Measurements from ENCODE around the gene CFAP74.

The CFAP74 gene

GRCh38 chr1:2024451-2024850, 20.9 kb upstream of the CFAP74 start:
- H3K9me3 ChIP-seq (ENCODE audit: low read length) = no peaks in the 10 kb centered on the region
- H3K9ac ChIP-seq (ENCODE audit: low read length) = no peak overlapping the region
- H3K27me3 ChIP-seq (ENCODE audit: control insufficient read depth in 1 of 2, insufficient read depth in 2 of 2, low read length in 2 of 2) = peaks cover 20 to 64% of the 10 kb centered on the region in 2 donors
- H3K36me3 ChIP-seq (ENCODE audit: insufficient read depth, low read length) = no peaks in the 10 kb centered on the region
- H3K4me1 ChIP-seq (ENCODE audit: insufficient read depth, low read length) = no peaks in the 10 kb centered on the region
- H3K27ac ChIP-seq (ENCODE audit: low read depth, low read length) = no peak overlapping the region
- H3K4me3 ChIP-seq (ENCODE audit: low read depth in 1 of 2, low read length in 2 of 2) = no peak overlapping the region

GRCh38 chr1:2023187-2023586, 19.6 kb upstream of the CFAP74 start:
- H3K4me3 ChIP-seq (ENCODE audit: low read depth in 1 of 2, low read length in 2 of 2) = no peak overlapping the region
- no peaks in the 10 kb centered on the region for H3K36me3 ChIP-seq (ENCODE audit: insufficient read depth, low read length)
- H3K27me3 ChIP-seq (ENCODE audit: control insufficient read depth in 1 of 2, insufficient read depth in 2 of 2, low read length in 2 of 2) = peaks cover 20 to 70% of the 10 kb centered on the region in 2 donors
- no peaks in the 10 kb centered on the region for H3K9me3 ChIP-seq (ENCODE audit: low read length)
- H3K4me1 ChIP-seq (ENCODE audit: insufficient read depth, low read length) = no peaks in the 10 kb centered on the region
- no peak overlapping the region for H3K9ac ChIP-seq (ENCODE audit: low read length)
- no peak overlapping the region for H3K27ac ChIP-seq (ENCODE audit: low read depth, low read length)

GRCh38 chr1:2022063-2022770, 18.6 kb upstream of the CFAP74 start:
- no peaks in the 10 kb centered on the region for H3K9me3 ChIP-seq (ENCODE audit: low read length)
- H3K4me1 ChIP-seq (ENCODE audit: insufficient read depth, low read length) = no peaks in the 10 kb centered on the region
- no peak overlapping the region for H3K9ac ChIP-seq (ENCODE audit: low read length)
- no peaks in the 10 kb centered on the region for H3K36me3 ChIP-seq (ENCODE audit: insufficient read depth, low read length)
- H3K4me3 ChIP-seq (ENCODE audit: low read depth in 1 of 2, low read length in 2 of 2) = no peak overlapping the region
- H3K27me3 ChIP-seq (ENCODE audit: control insufficient read depth in 1 of 2, insufficient read depth in 2 of 2, low read length in 2 of 2) = peaks cover 20 to 76% of the 10 kb centered on the region in 2 donors
- no peak overlapping the region for H3K27ac ChIP-seq (ENCODE audit: low read depth, low read length)

- Histone ChIP-seq H3K27me3 (ENCODE audit: control insufficient read depth in 1 of 2, insufficient read depth in 2 of 2, low read length in 2 of 2) (peaks cover 20 to 81% of the 10 kb centered on the region in 2 donors), H3K4me3 (ENCODE audit: low read depth in 1 of 2, low read length in 2 of 2) (no peak overlapping the region), H3K4me1 (ENCODE audit: insufficient read depth, low read length) (no peaks in the 10 kb centered on the region), H3K9ac (ENCODE audit: low read length) (no peak overlapping the region), H3K9me3 (ENCODE audit: low read length) (no peaks in the 10 kb centered on the region), H3K36me3 (ENCODE audit: insufficient read depth, low read length) (no peaks in the 10 kb centered on the region), H3K27ac (ENCODE audit: low read depth, low read length) (no peak overlapping the region)
Measured at GRCh38 chr1:2021550-2021949, 18.0 kb upstream of the CFAP74 start.

GRCh38 chr1:2020310-2020655, 16.7 kb upstream of the CFAP74 start:
- Histone ChIP-seq H3K4me1 (ENCODE audit: insufficient read depth, low read length) (no peaks in the 10 kb centered on the region), H3K36me3 (ENCODE audit: insufficient read depth, low read length) (no peaks in the 10 kb centered on the region), H3K27ac (ENCODE audit: low read depth, low read length) (no peak overlapping the region), H3K9ac (ENCODE audit: low read length) (no peak overlapping the region), H3K4me3 (ENCODE audit: low read depth in 1 of 2, low read length in 2 of 2) (no peak overlapping the region), H3K27me3 (ENCODE audit: control insufficient read depth in 1 of 2, insufficient read depth in 2 of 2, low read length in 2 of 2) (peaks cover 20 to 79% of the 10 kb centered on the region in 2 donors), H3K9me3 (ENCODE audit: low read length) (no peaks in the 10 kb centered on the region)

- Histone ChIP-seq H3K36me3 (ENCODE audit: insufficient read depth, low read length) (no peaks in the 10 kb centered on the region), H3K27ac (ENCODE audit: low read depth, low read length) (no peak overlapping the region), H3K9ac (ENCODE audit: low read length) (no peak overlapping the region), H3K9me3 (ENCODE audit: low read length) (no peaks in the 10 kb centered on the region), H3K27me3 (ENCODE audit: control insufficient read depth in 1 of 2, insufficient read depth in 2 of 2, low read length in 2 of 2) (peaks cover 20 to 77% of the 10 kb centered on the region in 2 donors), H3K4me1 (ENCODE audit: insufficient read depth, low read length) (no peaks in the 10 kb centered on the region), H3K4me3 (ENCODE audit: low read depth in 1 of 2, low read length in 2 of 2) (no peak overlapping the region)
Measured at GRCh38 chr1:2019571-2020309, 16.2 kb upstream of the CFAP74 start.

- H3K27ac ChIP-seq (ENCODE audit: low read depth, low read length) = no peak within 1 kb of the TSS
Measured at GRCh38 chr1:2019172-2019543, 15.6 kb upstream of the CFAP74 start, which contains the start of gene GABRD. Gene GABRD, plus strand, starts transcription at chr1:2019345. Its CDS starts 79 bp downstream, at chr1:2019424.

GRCh38 chr1:2018217-2019171, 14.9 kb upstream of the CFAP74 start:
- Histone ChIP-seq H3K27ac (ENCODE audit: low read depth, low read length) (no peak overlapping the region), H3K27me3 (ENCODE audit: control insufficient read depth in 1 of 2, insufficient read depth in 2 of 2, low read length in 2 of 2) (peaks cover 15 to 71% of the 10 kb centered on the region in 2 donors), H3K9me3 (ENCODE audit: low read length) (no peaks in the 10 kb centered on the region), H3K36me3 (ENCODE audit: insufficient read depth, low read length) (no peaks in the 10 kb centered on the region), H3K9ac (ENCODE audit: low read length) (no peak overlapping the region), H3K4me3 (ENCODE audit: low read depth in 1 of 2, low read length in 2 of 2) (no peak overlapping the region), H3K4me1 (ENCODE audit: insufficient read depth, low read length) (no peaks in the 10 kb centered on the region)

More at GRCh38 chr1:2019172-2019543, 15.6 kb upstream of the CFAP74 start, which contains the start of gene GABRD:
- Histone ChIP-seq H3K9ac (ENCODE audit: low read length) (no peak within 1 kb of the TSS), H3K4me1 (ENCODE audit: insufficient read depth, low read length) (no peaks in the 10 kb centered on the region), H3K4me3 (ENCODE audit: low read depth in 1 of 2, low read length in 2 of 2) (no peak within 1 kb of the TSS), H3K36me3 (ENCODE audit: insufficient read depth, low read length) (no peaks in the 10 kb centered on the region), H3K27me3 (ENCODE audit: control insufficient read depth in 1 of 2, insufficient read depth in 2 of 2, low read length in 2 of 2) (peaks cover 20 to 77% of the 10 kb centered on the region in 2 donors), H3K9me3 (ENCODE audit: low read length) (no peaks in the 10 kb centered on the region)

GRCh38 chr1:2016123-2016522, 12.5 kb upstream of the CFAP74 start:
- H3K4me1 ChIP-seq (ENCODE audit: insufficient read depth, low read length) = no peaks in the 10 kb centered on the region
- no peaks in the 10 kb centered on the region for H3K9me3 ChIP-seq (ENCODE audit: low read length)
- no peak overlapping the region for H3K27ac ChIP-seq (ENCODE audit: low read depth, low read length)
- H3K4me3 ChIP-seq (ENCODE audit: low read depth in 1 of 2, low read length in 2 of 2) = no peak overlapping the region
- no peaks in the 10 kb centered on the region for H3K36me3 ChIP-seq (ENCODE audit: insufficient read depth, low read length)
- no peak overlapping the region for H3K9ac ChIP-seq (ENCODE audit: low read length)
- peaks cover 10 to 47% of the 10 kb centered on the region in 2 donors for H3K27me3 ChIP-seq (ENCODE audit: control insufficient read depth in 1 of 2, insufficient read depth in 2 of 2, low read length in 2 of 2)

GRCh38 chr1:2014741-2015735, 11.5 kb upstream of the CFAP74 start:
- Histone ChIP-seq H3K36me3 (ENCODE audit: insufficient read depth, low read length) (no peaks in the 10 kb centered on the region), H3K4me1 (ENCODE audit: insufficient read depth, low read length) (no peaks in the 10 kb centered on the region), H3K9ac (ENCODE audit: low read length) (no peak overlapping the region), H3K9me3 (ENCODE audit: low read length) (no peaks in the 10 kb centered on the region), H3K27ac (ENCODE audit: low read depth, low read length) (no peak overlapping the region), H3K4me3 (ENCODE audit: low read depth in 1 of 2, low read length in 2 of 2) (no peak overlapping the region), H3K27me3 (ENCODE audit: control insufficient read depth in 1 of 2, insufficient read depth in 2 of 2, low read length in 2 of 2) (peaks cover 4 to 36% of the 10 kb centered on the region in 2 donors)
